AG10803 (cell line): Measurements from ENCODE around the gene HMCES.

Source experiments
- DNase-seq: peaks from one replicate; pipeline ENCODE4 v3.0.0; 2010; ENCODE audit warnings: low read depth
- H3K4me3 ChIP-seq: 2 replicates; pipeline ENCODE4 v1.5.1; 2011; ENCODE audit warnings: mild to moderate bottlenecking, low read length, control low read depth
- CTCF ChIP-seq: conservative IDR thresholded peaks from 2 replicates; pipeline ENCODE4 v1.5.1; 2011; ENCODE audit warnings: mild to moderate bottlenecking, low read length, control low read depth, inconsistent platforms

HMCES gene

GRCh38 chr3:129312021-129312639 lies 33.5 kb downstream of the HMCES start:
- no peak for TF ChIP-seq CTCF
- no peak for DNase-seq
- no peak overlapping the region for H3K4me3 ChIP-seq

DNA sequence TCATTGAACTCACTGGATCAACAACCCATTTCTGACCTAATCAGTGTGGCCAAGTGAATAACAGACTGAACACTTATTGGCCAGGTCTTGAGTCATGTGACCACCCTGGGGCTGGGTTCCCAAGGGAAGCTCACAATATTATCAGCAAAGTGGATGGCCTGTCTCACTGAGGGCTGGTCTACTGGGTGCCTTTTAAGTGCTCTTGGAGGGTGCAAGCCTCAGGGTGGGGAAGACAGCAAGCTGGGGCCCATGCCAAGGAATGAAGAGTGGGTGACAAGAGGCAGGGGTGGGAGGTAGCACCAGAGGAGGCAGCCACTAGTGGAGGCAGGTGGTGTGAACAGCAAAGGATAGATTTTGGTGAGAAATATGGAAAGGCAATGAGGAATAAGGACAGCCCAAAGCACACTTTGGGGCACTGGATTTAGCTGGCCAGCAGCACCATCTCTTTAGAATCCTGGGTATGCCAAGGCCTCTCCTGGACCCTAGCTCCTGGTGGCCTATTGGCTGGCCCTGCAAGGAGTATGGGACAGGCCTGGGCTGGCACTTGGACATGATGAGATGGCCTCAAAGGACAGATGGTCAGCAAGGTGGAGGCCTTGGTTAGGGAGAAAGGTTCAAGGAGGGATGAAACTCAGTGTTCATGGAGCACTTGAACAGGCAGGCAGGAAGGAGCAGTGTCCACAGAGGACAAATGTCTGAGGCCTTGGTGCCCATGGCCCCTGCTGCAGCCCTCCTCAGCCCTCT lies 34.2 kb downstream of the HMCES start:
- H3K4me3 ChIP-seq: no peak overlapping the region
- peak; percentile 24 for DNase-seq
- no peak for TF ChIP-seq CTCF

DNA sequence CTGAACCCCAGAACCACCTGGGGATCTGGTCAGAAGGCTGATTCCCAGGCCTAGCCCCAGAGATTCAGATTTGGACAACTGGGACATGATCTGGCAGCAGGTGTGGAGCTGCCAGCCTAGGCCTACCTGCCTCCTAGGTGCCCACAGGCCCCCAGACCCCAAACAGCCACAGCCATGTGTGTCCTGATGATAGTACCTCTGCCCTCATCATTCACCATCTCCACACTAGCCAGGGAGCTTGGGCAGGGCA lies 34.7 kb downstream of the HMCES start:
- H3K4me3 ChIP-seq: no peak overlapping the region
- TF ChIP-seq CTCF: no peak
- DNase-seq: peak; percentile 16

- TF ChIP-seq CTCF: no peak
- peak; percentile 67 for DNase-seq
- H3K4me3 ChIP-seq: peak overlapping the region; percentile 95
Measured at GRCh38 chr3:129313665-129314385, 35.2 kb downstream of the HMCES start.

- peak overlapping the region; percentile 95 for H3K4me3 ChIP-seq
- TF ChIP-seq CTCF: no peak
- peak; percentile 82 for DNase-seq
Measured at GRCh38 chr3:129314386-129315222, 35.9 kb downstream of the HMCES start.

- peak overlapping the region; percentile 95 for H3K4me3 ChIP-seq
- no peak for TF ChIP-seq CTCF
- peak; percentile 22 for DNase-seq
Measured at GRCh38 chr3:129315223-129315997, 36.7 kb downstream of the HMCES start.
